T-helper 2 cell treated with Interferon-gamma antibody and Interleukin-4, amounts not matched to agents 5 μg/mL and 100 μg/mL, for 36 hours (primary cell): Measurements from ENCODE around the gene RNF125.
"Not testable (repeated sequence)": the region's sequence is repeated elsewhere in the genome, so short reads cannot be mapped to it uniquely, and the experiment has no call there.

ENCODE experiments used
- DNase-seq: peaks from one replicate; pipeline ENCODE4 v3.0.0; 2021; ENCODE audit warnings: low spot score
- H3K27ac Mint-ChIP-seq: one replicate; pipeline ENCODE4 v1.8.0; 2021; ENCODE audit warnings: mild to moderate bottlenecking, mixed read lengths
- H3K27me3 Mint-ChIP-seq: one replicate; pipeline ENCODE4 v1.8.0; 2021; ENCODE audit warnings: low read depth, mixed read lengths
- H3K36me3 Mint-ChIP-seq: one replicate; pipeline ENCODE4 v1.8.0; 2021; ENCODE audit warnings: low read depth, mixed read lengths
- H3K4me1 Mint-ChIP-seq: one replicate; pipeline ENCODE4 v1.8.0; 2021; ENCODE audit warnings: low read depth, mixed read lengths
- H3K4me3 Mint-ChIP-seq: one replicate; pipeline ENCODE4 v1.8.0; 2022; ENCODE audit warnings: mild to moderate bottlenecking, moderate library complexity, mixed read lengths
- H3K9me3 Mint-ChIP-seq: one replicate; pipeline ENCODE4 v1.8.0; 2021; ENCODE audit warnings: mixed read lengths

RNF125 gene

DNA sequence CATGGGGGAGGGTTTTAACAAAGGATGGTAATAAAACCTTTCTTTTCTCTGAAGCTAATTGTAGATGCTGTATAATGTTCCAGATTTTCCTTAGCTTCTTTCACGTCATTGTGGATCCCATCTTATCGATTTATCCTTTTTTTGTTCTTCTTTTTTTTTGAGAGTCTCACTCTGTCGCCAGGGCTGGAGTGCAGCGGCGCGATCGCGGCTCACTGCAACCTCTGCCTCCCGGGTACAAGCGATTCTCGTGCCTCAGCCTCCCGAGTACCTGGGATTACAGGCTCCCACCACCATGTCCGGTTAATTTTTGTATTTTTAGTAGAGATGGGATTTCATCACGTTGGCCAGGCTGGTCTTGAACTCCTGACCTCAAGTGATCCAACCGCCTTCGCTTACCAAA, 72.2 kb downstream of the RNF125 start:
- not testable (repeated sequence) for DNase-seq, H3K27me3 Mint-ChIP-seq, H3K27ac Mint-ChIP-seq, H3K4me3 Mint-ChIP-seq, H3K9me3 Mint-ChIP-seq
- H3K4me1 Mint-ChIP-seq = peaks cover 39% of the 10 kb centered on the region
- H3K36me3 Mint-ChIP-seq = peaks cover 35% of the 10 kb centered on the region

DNA sequence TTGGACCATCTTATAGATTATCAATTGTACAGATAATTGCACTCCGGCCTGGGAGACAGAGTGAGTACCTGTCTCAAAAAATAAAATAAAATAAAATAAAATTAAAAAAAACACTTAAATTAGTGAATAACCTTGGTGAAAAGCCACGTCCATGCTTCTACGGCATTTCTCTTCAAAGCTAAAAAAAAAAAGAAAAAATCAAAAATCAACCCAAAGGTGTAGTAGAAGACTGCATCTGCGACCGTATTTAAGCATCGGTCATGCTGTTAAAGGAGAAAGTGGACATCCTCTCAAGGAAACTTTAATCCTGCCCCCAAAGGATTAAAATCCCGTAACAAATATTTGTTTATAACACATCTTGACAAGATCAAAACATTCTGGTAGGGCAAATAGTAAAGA, 72.7 kb downstream of the RNF125 start:
- H3K4me3 Mint-ChIP-seq = peak overlapping the region; percentile 84
- H3K36me3 Mint-ChIP-seq = peaks cover 38% of the 10 kb centered on the region
- no peaks in the 10 kb centered on the region for H3K27me3 Mint-ChIP-seq
- H3K9me3 Mint-ChIP-seq = no peaks in the 10 kb centered on the region
- H3K27ac Mint-ChIP-seq = peak overlapping the region; percentile 95
- H3K4me1 Mint-ChIP-seq = peaks cover 39% of the 10 kb centered on the region
- no peak for DNase-seq

DNA sequence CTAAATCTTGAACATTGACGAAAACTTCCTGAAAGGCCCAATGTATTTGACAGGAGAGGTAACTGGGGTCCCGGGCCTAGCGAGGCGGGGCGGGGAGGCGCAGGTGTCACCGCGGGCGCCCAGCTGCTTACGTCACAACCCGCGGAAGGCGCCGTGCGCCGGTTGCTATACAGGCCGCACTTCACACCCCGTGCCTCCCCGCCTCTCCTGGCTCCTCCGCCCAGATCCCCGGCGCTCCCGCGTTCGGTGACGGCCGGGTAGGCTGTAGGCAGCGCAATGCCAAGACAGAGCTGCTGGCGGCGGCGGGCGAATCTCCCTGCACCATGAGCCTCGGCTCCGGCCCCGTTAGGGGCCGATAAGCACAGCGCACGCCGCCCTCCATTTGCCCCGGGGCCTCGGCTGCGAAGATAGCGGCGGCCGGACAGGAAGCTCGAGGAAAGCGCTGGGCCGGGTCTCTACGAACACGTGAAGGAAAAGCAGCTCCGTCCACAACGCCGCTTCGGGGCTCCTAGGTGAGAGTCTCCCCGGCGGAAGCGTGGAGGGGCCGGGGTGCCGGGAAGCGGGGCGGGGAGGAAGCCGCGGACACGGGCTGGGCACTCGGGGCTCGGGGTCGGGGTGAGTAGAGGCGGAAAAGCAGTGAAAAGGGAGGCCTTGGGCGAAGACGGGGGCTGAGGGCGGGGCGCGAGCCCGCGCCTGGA, 73.2 kb downstream of the RNF125 start, which contains the start of gene RNF138:
TSS of gene RNF138 (plus strand) at position 151 of the 698 bp plus-strand sequence. CDS start 903 bp downstream, outside the sequence.
- Mint-ChIP-seq H3K36me3 (peaks cover 42% of the 10 kb centered on the region), H3K27ac (peak within 1 kb of the TSS; percentile 96), H3K4me1 (peaks cover 43% of the 10 kb centered on the region), H3K9me3 (no peaks in the 10 kb centered on the region), H3K27me3 (no peaks in the 10 kb centered on the region), H3K4me3 (peak within 1 kb of the TSS; percentile 95)
- DNase-seq = peak; percentile 86

DNA sequence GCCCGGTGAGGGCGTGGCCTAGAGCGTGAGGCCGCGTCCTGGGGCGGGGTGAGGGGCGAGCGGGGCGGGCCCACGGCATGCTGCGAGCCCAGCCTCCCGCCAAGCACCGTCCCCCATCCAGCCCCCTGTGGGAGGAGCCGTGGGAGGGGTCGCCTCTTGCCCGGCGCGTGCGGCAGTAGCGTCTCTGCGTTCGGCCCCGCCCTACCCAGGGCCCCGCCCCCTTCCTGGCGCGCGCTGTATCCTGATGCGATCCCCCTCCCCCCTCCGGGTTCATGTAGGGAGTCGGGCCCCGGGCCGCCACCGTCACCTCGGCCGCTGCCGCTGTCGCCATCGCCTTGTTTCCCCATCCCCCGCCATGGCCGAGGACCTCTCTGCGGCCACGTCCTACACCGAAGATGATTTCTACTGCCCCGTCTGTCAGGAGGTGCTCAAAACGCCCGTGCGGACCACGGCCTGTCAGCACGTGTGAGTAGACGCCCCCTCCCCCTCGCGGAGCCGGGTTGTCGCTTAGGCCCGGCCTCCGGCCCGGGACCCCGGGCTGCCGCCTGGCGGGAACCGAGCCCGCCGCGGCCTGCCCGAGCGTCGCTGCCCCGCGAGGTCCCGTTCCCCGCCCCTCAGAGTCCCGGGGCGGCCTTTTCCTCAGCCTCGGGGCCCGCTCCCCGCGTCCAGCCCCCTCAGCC, 73.9 kb downstream of the RNF125 start:
- Mint-ChIP-seq H3K9me3 (no peaks in the 10 kb centered on the region), H3K27me3 (no peaks in the 10 kb centered on the region), H3K4me3 (peak overlapping the region; percentile 97), H3K4me1 (peaks cover 41% of the 10 kb centered on the region), H3K36me3 (peaks cover 44% of the 10 kb centered on the region), H3K27ac (peak overlapping the region; percentile 96)
- peak; percentile 99 for DNase-seq

DNA sequence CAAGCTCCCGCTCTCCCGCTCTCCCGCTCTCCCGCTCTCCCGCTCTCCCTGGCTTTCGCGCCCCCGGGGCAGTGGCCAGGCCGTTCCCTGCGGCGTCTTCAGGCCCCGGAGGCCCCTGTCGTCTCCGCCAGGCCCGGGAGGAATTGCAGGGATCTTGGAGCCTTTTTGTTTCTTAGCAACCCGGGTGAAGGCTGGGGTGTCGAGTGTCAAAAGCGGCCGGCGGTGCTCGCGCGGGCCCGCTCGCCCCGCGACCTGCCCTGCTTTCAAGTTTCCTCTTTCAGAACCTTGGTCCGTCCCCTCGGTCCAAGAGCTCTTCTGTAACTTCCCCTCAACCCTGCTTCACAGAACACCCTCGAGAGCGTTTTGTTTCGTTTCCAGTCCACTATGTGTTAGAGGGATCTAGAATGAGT, 74.5 kb downstream of the RNF125 start:
- Mint-ChIP-seq H3K4me1 (peaks cover 39% of the 10 kb centered on the region), H3K36me3 (peaks cover 45% of the 10 kb centered on the region), H3K27me3 (no peaks in the 10 kb centered on the region), H3K4me3 (peak overlapping the region; percentile 97), H3K27ac (peak overlapping the region; percentile 94), H3K9me3 (no peaks in the 10 kb centered on the region)
- peak; percentile 25 for DNase-seq

DNA sequence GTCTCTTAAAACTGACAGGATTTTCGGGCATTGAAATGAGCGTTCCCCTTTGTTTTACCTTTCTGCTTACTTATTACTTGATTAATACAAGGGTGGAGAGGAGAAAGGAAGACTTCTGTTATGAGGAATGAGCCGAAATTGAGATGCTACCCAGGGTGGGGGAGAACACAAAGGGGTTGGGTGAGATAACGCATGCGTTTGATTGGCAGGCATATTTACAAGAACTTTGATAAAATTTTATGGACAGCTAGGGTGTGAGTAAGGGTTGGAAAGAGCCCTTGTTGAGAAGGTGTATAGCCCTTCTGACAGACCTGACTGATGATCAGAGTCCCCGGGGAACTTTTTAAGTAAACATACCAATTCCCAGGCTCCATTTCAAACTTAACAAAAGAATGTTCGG, 74.9 kb downstream of the RNF125 start:
- peak overlapping the region; percentile 94 for H3K27ac Mint-ChIP-seq
- no peaks in the 10 kb centered on the region for H3K9me3 Mint-ChIP-seq
- no peak for DNase-seq
- peak overlapping the region; percentile 97 for H3K4me3 Mint-ChIP-seq
- H3K36me3 Mint-ChIP-seq = peaks cover 45% of the 10 kb centered on the region
- no peaks in the 10 kb centered on the region for H3K27me3 Mint-ChIP-seq
- H3K4me1 Mint-ChIP-seq = peaks cover 39% of the 10 kb centered on the region

DNA sequence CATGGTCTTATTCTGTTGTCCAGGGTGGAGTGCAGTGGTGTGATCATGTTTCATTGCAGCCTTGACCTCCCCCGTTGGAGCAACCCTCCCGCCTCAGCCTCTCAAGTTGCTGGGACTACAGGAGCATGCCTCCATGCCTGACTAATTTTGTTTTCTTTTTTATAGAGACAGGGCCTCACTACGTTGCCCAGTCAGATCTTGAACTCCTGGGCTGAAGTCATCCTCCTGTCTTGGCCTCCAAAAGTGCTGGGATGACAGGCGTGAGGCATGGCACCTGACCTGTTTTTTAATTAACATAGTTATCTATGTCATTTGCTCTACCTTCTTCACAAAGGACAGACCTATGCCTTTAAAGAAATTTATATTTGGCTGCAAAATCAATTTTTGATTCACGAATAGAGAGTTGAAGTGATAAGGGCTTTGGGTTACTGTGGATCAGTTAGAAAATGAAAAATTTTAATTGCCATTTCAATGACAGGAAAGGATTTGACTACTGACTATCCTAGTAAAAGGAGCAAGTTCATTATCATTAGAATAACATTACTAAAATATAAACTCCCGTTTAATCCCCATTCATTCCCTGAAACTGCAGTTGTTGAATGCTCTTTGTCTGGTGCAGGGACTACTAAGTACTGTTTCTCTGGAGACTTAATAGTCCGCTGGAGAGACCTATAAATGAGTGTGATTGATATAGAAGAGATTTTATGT, 76.7 kb downstream of the RNF125 start:
- Mint-ChIP-seq H3K9me3 (no peaks in the 10 kb centered on the region), H3K36me3 (peaks cover 44% of the 10 kb centered on the region), H3K4me1 (peaks cover 50% of the 10 kb centered on the region), H3K27ac (peak overlapping the region; percentile 62), H3K4me3 (peak overlapping the region; percentile 84), H3K27me3 (no peaks in the 10 kb centered on the region)
- DNase-seq = no peak

DNA sequence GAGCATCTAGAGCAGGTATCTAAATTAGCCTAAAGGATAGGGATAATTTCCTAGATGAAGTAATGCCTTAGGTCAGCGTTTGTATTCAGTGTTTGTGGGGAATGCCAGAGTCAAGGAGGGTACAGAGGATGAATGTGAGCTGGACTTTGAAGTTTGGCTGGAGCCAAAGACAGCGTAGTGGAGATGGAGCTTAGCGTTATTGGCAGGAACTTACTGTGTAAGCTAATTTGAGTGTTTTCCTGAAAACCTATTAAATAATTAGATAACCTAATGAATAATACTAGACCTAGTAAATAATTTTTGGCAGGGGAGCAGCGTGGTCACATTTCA, 77.2 kb downstream of the RNF125 start:
- Mint-ChIP-seq H3K27me3 (no peaks in the 10 kb centered on the region), H3K4me3 (peak overlapping the region; percentile 84)

DNA sequence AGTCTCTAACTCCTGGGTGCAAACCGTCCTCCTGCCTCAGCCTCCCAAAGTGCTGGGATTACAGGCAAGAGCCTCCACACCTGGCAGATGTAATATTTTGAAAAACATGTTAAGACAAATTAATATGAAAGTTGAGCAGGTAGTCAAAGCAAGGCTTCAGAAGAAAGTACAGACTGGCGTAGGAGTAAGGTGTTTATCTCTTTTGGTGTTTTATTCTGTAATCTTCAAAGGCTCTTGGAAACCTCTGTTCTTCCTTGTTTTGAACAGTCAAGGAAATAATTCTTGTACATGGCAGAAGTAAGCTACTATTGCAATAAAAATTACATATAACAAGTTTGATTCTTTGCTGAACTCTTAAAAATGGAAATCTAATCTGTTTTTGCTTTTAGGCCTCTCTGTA, 78.3 kb downstream of the RNF125 start:
- peak overlapping the region; percentile 84 for H3K4me3 Mint-ChIP-seq
- H3K27ac Mint-ChIP-seq = peak overlapping the region; percentile 46
- H3K27me3 Mint-ChIP-seq = no peaks in the 10 kb centered on the region
- H3K9me3 Mint-ChIP-seq = no peaks in the 10 kb centered on the region
- H3K4me1 Mint-ChIP-seq = peaks cover 50% of the 10 kb centered on the region
- DNase-seq = no peak
- H3K36me3 Mint-ChIP-seq = peaks cover 52% of the 10 kb centered on the region

More for the DNA sequence above, 77.2 kb downstream of the RNF125 start:
- no peak for DNase-seq
- Mint-ChIP-seq H3K27ac (peak overlapping the region; percentile 62), H3K9me3 (no peaks in the 10 kb centered on the region), H3K4me1 (peaks cover 51% of the 10 kb centered on the region), H3K36me3 (peaks cover 46% of the 10 kb centered on the region)

DNA sequence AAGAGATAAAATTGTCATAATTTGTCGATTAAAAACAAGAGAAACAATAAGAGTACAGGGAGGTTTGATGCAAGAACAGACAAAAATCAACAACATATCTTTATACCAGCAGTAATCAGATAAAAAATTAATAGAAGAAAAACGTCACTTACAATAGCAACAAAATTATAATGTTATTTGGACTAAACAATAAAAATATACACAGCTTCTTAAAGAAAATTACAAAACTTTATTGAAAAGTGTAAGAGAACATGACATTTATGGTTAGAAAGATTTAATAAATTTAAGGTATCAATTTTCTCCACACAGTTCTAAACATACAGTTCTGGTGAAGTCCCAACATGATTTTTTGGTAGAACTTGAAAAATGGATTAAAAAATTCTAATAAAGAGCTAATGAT, 85.9 kb downstream of the RNF125 start:
- no peak for DNase-seq
- peaks cover 32% of the 10 kb centered on the region for H3K4me1 Mint-ChIP-seq
- H3K27me3 Mint-ChIP-seq = no peaks in the 10 kb centered on the region
- no peaks in the 10 kb centered on the region for H3K9me3 Mint-ChIP-seq
- H3K4me3 Mint-ChIP-seq = no peak overlapping the region
- H3K27ac Mint-ChIP-seq = no peak overlapping the region
- H3K36me3 Mint-ChIP-seq = peaks cover 41% of the 10 kb centered on the region

DNA sequence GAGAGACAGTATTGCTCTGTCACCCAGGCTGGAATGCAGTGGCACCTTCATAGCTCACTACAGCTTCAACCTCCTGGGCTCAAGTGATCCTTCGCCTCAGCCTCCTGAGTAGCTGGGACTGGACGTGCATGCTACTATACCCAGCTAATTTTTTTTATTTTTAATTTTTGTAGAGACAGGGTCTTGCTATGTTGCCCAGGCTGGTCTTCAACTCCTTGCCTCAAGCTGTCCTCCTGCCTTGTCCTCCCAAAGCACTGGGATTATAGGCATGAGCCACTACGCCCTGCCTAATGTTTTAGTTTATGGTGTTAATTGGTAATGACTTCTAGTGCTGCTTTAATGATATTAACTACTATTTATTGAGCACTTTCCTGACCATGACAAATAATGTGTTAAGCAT, 91.4 kb downstream of the RNF125 start:
- no peaks in the 10 kb centered on the region for H3K27me3 Mint-ChIP-seq
- no peak overlapping the region for H3K4me3 Mint-ChIP-seq
- no peak for DNase-seq
- H3K36me3 Mint-ChIP-seq = peaks cover 42% of the 10 kb centered on the region
- no peaks in the 10 kb centered on the region for H3K9me3 Mint-ChIP-seq
- peaks cover 51% of the 10 kb centered on the region for H3K4me1 Mint-ChIP-seq
- no peak overlapping the region for H3K27ac Mint-ChIP-seq

DNA sequence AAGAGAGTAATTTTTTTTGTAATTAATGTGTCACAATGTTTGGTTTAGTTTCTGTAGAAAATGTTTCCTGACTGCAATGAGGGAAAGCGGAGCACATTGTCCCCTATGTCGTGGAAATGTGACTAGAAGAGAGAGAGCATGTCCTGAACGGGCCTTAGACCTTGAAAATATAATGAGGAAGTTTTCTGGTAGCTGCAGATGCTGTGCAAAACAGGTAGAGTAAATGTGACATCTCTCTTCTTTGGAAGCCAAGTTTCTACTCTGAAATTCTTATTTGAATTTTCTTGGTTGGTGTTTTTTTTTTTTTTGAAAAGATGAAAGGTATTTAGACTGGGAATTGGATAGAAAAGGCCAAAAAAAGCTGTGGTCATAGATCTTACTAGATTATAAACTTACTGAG, 93.1 kb downstream of the RNF125 start:
- no peaks in the 10 kb centered on the region for H3K27me3 Mint-ChIP-seq
- H3K4me1 Mint-ChIP-seq = peaks cover 42% of the 10 kb centered on the region
- no peaks in the 10 kb centered on the region for H3K9me3 Mint-ChIP-seq
- H3K4me3 Mint-ChIP-seq = no peak overlapping the region
- no peak for DNase-seq
- peak overlapping the region; percentile 11 for H3K27ac Mint-ChIP-seq
- peaks cover 46% of the 10 kb centered on the region for H3K36me3 Mint-ChIP-seq

DNA sequence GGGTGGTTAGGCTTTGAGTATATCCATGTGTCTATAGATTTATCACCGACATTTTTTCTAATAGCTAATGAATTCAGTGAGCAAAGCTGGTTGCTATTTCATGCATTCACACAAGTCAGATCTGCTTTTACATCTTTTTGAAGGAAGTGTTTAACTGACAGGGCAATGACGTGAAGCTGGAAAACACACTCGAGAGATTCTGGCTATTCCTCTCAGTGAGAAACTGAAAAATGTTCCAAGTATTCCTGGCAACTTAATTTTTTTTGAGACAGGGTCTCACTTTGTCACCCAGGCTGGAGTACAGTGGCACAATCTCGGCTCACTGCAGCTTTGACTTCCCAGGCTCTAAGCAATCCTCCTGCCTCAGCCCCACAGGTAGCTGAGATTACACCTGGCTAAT, 94.2 kb downstream of the RNF125 start:
- Mint-ChIP-seq H3K9me3 (no peaks in the 10 kb centered on the region), H3K4me1 (peaks cover 47% of the 10 kb centered on the region), H3K4me3 (no peak overlapping the region), H3K27me3 (no peaks in the 10 kb centered on the region), H3K36me3 (peaks cover 52% of the 10 kb centered on the region), H3K27ac (peak overlapping the region; percentile 31)
- no peak for DNase-seq

DNA sequence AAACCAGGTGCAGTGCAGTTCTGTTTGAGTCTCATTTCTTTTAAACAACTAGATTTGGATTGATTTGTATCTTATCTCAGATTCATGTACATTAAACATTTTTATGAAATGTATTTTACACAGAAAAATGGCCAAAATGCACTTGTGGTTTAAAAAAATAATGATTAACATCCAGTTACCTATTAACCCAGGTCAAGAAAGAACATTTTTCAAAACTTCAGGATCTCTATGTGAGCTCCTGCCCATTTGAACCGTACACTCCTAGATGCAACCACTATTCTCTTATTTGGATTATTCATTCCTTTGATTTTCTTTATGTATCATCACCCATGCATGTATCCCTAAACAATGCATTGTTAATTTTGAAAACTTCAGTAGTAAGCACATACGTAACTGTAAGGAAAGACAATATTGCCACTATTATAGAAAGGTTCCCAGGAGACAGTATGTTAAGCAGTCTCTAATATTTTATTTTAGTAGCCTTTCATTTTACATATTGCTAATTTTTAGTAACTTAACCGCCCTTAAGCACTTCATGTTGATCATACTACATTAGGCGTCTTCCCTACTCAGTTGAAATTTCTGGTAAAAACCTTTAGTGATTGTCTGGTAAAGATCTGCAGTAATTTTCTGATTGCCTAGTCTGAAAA, 95.8 kb downstream of the RNF125 start:
- peaks cover 52% of the 10 kb centered on the region for H3K36me3 Mint-ChIP-seq

More for the DNA sequence above, 95.8 kb downstream of the RNF125 start:
- H3K27me3 Mint-ChIP-seq = no peaks in the 10 kb centered on the region
- H3K9me3 Mint-ChIP-seq = no peaks in the 10 kb centered on the region
- H3K4me1 Mint-ChIP-seq = peaks cover 42% of the 10 kb centered on the region
- no peak overlapping the region for H3K4me3 Mint-ChIP-seq
- H3K27ac Mint-ChIP-seq = no peak overlapping the region
- no peak for DNase-seq
